H9 (cell line): ENCODE data around the gene MIB2. TPM values are rescaled to one million over a fixed set of nuclear protein-coding genes. Genes with fewer than 3 reads are reported as not detected.

Experiments
- DNase-seq: peaks from one replicate; pipeline ENCODE4 v3.0.0-alpha.2; 2017
- H2AFZ ChIP-seq: one replicate; pipeline ENCODE4 v1.6.1; 2013; ENCODE audit warnings: mild to moderate bottlenecking, low read length, control low read depth, moderate library complexity
- H2AK5ac ChIP-seq: 2 replicates; pipeline ENCODE4 v1.6.1; 2013; ENCODE audit warnings: low read length, control low read depth, mixed read lengths; ENCODE audit not compliant: insufficient read length
- H2BK120ac ChIP-seq: one replicate; pipeline ENCODE4 v1.6.1; 2013; ENCODE audit warnings: low read depth, mild to moderate bottlenecking, low read length, control low read depth, inconsistent platforms; ENCODE audit not compliant: poor library complexity, severe bottlenecking
- H2BK12ac ChIP-seq: 2 replicates; pipeline ENCODE4 v1.6.1; 2013; ENCODE audit warnings: low read length, control low read depth, mixed read lengths, low read depth; ENCODE audit not compliant: insufficient read length
- H2BK15ac ChIP-seq: 2 replicates; pipeline ENCODE4 v1.6.1; 2013; ENCODE audit warnings: low read depth, low read length, control low read depth
- H2BK20ac ChIP-seq: one replicate; pipeline ENCODE4 v1.6.1; 2013; ENCODE audit warnings: low read depth, mild to moderate bottlenecking, low read length, control low read depth, inconsistent platforms; ENCODE audit not compliant: poor library complexity, severe bottlenecking
- H2BK5ac ChIP-seq: 2 replicates; pipeline ENCODE4 v1.6.1; 2013; ENCODE audit warnings: low read length, control low read depth, mixed read lengths; ENCODE audit not compliant: insufficient read length
- H3K14ac ChIP-seq: 2 replicates; pipeline ENCODE4 v1.6.1; 2013; ENCODE audit warnings: low read length, control low read depth; ENCODE audit not compliant: insufficient read depth
- H3K18ac ChIP-seq: 2 replicates; pipeline ENCODE4 v1.6.1; 2013; ENCODE audit warnings: low read depth, mild to moderate bottlenecking, mixed read lengths, low read length, control low read depth; ENCODE audit not compliant: insufficient read length
- H3K23ac ChIP-seq: 2 replicates; pipeline ENCODE4 v1.6.1; 2013; ENCODE audit warnings: low read length, control low read depth, mixed read lengths, low read depth; ENCODE audit not compliant: insufficient read length
- H3K23me2 ChIP-seq: 2 replicates; pipeline ENCODE4 v1.6.1; 2013; ENCODE audit warnings: low read depth, mild to moderate bottlenecking, mixed read lengths, low read length, control low read depth; ENCODE audit not compliant: insufficient read length, poor library complexity, severe bottlenecking
- H3K27ac ChIP-seq: 2 replicates; pipeline ENCODE4 v1.5.1; 2013; ENCODE audit warnings: low read length, control low read depth, mixed read lengths, low read depth; ENCODE audit not compliant: insufficient read length
- H3K27me3 ChIP-seq: 2 replicates; pipeline ENCODE4 v1.6.1; 2013; ENCODE audit warnings: low read length, control low read depth, inconsistent platforms; ENCODE audit not compliant: insufficient read depth
- H3K4ac ChIP-seq: 2 replicates; pipeline ENCODE4 v1.6.1; 2013; ENCODE audit warnings: low read depth, mild to moderate bottlenecking, control low read depth, inconsistent platforms, low read length, moderate library complexity
- H3K4me1 ChIP-seq: 2 replicates; pipeline ENCODE4 v1.6.1; 2013; ENCODE audit warnings: low read length, control low read depth, inconsistent platforms; ENCODE audit not compliant: insufficient read depth
- H3K4me2 ChIP-seq: 2 replicates; pipeline ENCODE4 v1.6.1; 2013; ENCODE audit warnings: low read length, control low read depth, mixed read lengths; ENCODE audit not compliant: insufficient read length, insufficient read depth
- H3K56ac ChIP-seq: 2 replicates; pipeline ENCODE4 v1.6.1; 2013; ENCODE audit warnings: low read depth, mild to moderate bottlenecking, mixed read lengths, low read length, control low read depth; ENCODE audit not compliant: insufficient read length
- H3K79me1 ChIP-seq: 2 replicates; pipeline ENCODE4 v1.6.1; 2013; ENCODE audit warnings: low read depth, mild to moderate bottlenecking, moderate library complexity, low read length, control low read depth, inconsistent platforms; ENCODE audit not compliant: insufficient read depth, poor library complexity, severe bottlenecking
- H3K79me2 ChIP-seq: 2 replicates; pipeline ENCODE4 v1.6.1; 2013; ENCODE audit warnings: low read length, control low read depth, inconsistent platforms; ENCODE audit not compliant: insufficient read depth
- H3K9ac ChIP-seq: 2 replicates; pipeline ENCODE4 v1.6.1; 2013; ENCODE audit warnings: low read length, control low read depth, mixed read lengths; ENCODE audit not compliant: insufficient read length; ENCODE audit errors: extremely low read depth
- H3K9me3 ChIP-seq: one replicate; pipeline ENCODE4 v1.6.1; 2013; ENCODE audit warnings: low read depth, low read length, inconsistent platforms; ENCODE audit not compliant: control insufficient read depth
- H3T11ph ChIP-seq: one replicate; pipeline ENCODE4 v1.6.1; 2013; ENCODE audit warnings: mild to moderate bottlenecking, low read length, control low read depth, inconsistent platforms
- H4K20me1 ChIP-seq: one replicate; pipeline ENCODE4 v1.6.1; 2013; ENCODE audit not compliant: control insufficient read depth, insufficient read length, insufficient read depth
- H4K5ac ChIP-seq: 2 replicates; pipeline ENCODE4 v1.6.1; 2013; ENCODE audit warnings: low read depth, mild to moderate bottlenecking, mixed read lengths, low read length, control low read depth; ENCODE audit not compliant: insufficient read length
- H4K8ac ChIP-seq: replicated peaks from 2 replicates; pipeline ENCODE4 v1.6.1; 2013; ENCODE audit warnings: low read length, control low read depth, mixed read lengths, low read depth; ENCODE audit not compliant: insufficient read length
- H4K91ac ChIP-seq: 2 replicates; pipeline ENCODE4 v1.6.1; 2013; ENCODE audit warnings: low read depth, mild to moderate bottlenecking, moderate library complexity, mixed read lengths, low read length, control low read depth; ENCODE audit not compliant: insufficient read length
- H3K27ac Mint-ChIP-seq, 3 experiments: 2 replicates in 2 of 3; 3 replicates in 1 of 3; pipeline ENCODE4 v1.8.0; 2020 to 2021; ENCODE audit warnings: mixed read lengths in 3 of 3, mild to moderate bottlenecking in 1 of 3, moderate library complexity in 1 of 3
- H3K27me3 Mint-ChIP-seq: 2 replicates; pipeline ENCODE4 v1.8.0; 2021; ENCODE audit warnings: low read depth, mild to moderate bottlenecking, moderate library complexity, mixed read lengths
- H3K36me3 Mint-ChIP-seq, 3 experiments: 2 replicates in 2 of 3; 3 replicates in 1 of 3; pipeline ENCODE4 v1.8.0; 2020 to 2021; ENCODE audit warnings: low read depth in 3 of 3, mixed read lengths in 3 of 3; ENCODE audit not compliant: insufficient read depth in 1 of 3
- H3K4me1 Mint-ChIP-seq, 2 experiments: 2 replicates each; pipeline ENCODE4 v1.8.0; 2020; ENCODE audit warnings: mixed read lengths in 2 of 2
- H3K4me3 Mint-ChIP-seq, 2 experiments: 2 replicates in 1 of 2; 3 replicates in 1 of 2; pipeline ENCODE4 v1.8.0; 2020 to 2021; ENCODE audit warnings: mild to moderate bottlenecking in 2 of 2, mixed read lengths in 2 of 2, moderate library complexity in 1 of 2
- H3K9me3 Mint-ChIP-seq, 2 experiments: 2 replicates in 1 of 2; 3 replicates in 1 of 2; pipeline ENCODE4 v1.8.0; 2020; ENCODE audit warnings: mild to moderate bottlenecking in 2 of 2, mixed read lengths in 2 of 2, moderate library complexity in 1 of 2
- WGBS: extraction: QIAGEN DNeasy Blood & Tissue Kit; methylation state at CpG from one replicate; pipeline ENCODE4 v1.1.7; 2013; ENCODE audit warnings: missing lambda C conversion rate, low lambda C conversion rate, mixed read lengths; ENCODE audit not compliant: insufficient read length; ENCODE audit errors: extremely low coverage; 5-methylcytosine and 5-hydroxymethylcytosine counted together
- total RNA-seq: library from RNA; stranded (reverse); gene quantifications from 2 replicates; pipeline ENCODE4 v1.2.1, GENCODE V29; 2021
- TF ChIP-seq, protein P1 (sequence below): fragments of 200-600 bp; sonication (generic); conservative IDR thresholded peaks from 3 replicates; pipeline ENCODE4 v1.8.0; 2021; ENCODE audit warnings: antibody characterized with exemption, mild to moderate bottlenecking

The MIB2 gene
- total RNA-seq, 1 experiment from 2014 or later: 77.8 TPM

DNA sequence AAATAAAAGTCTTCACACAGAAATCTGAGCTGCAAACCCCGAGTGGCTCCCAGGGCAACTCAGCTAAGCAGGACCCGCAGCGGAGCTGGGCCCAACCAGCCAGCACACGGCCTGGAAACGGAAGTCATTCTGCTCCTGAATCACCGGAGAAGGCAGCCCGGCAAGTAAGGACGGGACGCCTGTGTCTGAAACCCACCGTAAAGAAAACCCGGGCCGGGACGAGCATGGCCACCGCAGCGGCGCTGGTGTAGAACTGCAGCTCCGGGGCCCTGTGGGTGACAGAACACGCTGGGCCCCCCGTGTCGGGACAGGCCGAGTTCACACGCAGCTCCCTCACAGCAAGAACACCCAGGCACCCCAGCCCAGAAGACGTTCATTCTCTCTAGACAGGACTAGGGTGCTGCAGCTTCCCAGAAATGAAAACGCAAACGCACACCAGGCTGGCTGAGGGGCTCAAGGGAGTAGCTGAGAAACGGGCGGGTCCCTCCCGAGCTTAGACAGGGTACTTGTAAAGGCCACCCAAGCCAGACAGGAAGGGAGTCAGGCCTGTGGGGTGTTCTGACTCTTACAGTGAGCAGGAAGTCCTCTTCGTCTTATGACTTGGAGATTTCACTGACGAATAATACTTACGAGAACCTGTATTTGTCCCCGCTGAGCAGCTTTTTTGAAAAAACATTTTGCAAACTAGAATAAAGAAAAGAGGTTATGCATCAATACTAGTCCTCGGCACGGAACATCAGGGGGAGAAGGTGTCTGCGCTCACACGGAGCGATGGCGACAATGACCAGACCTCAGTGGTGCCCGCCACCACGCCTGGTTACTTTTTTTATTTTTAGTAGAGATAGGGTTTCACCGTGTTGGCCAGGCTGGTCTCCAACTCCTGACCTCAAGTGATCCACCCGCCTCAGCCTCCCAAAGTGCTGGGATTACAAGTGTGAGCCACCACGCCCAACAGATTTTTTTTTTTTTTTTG is 54.5 kb downstream of the MIB2 start:
- no peak overlapping the region for H3T11ph ChIP-seq
- H3K36me3 Mint-ChIP-seq: peaks cover 10 to 51% (median 48%) of the 10 kb centered on the region in 3 experiments; a peak in 6 of 7 replicates
- H3K79me1 ChIP-seq: no peaks in the 10 kb centered on the region
- no peak overlapping the region for H3K56ac ChIP-seq
- H3K4me2 ChIP-seq: no peak overlapping the region
- no peak overlapping the region for H4K5ac ChIP-seq
- no peak overlapping the region for H2BK120ac ChIP-seq
- H4K91ac ChIP-seq: no peak overlapping the region
- no peak overlapping the region; a peak in 1 of 7 replicates for H3K27ac Mint-ChIP-seq
- no peaks in the 10 kb centered on the region for H4K20me1 ChIP-seq
- no peaks in the 10 kb centered on the region for H3K9me3 Mint-ChIP-seq
- H3K79me2 ChIP-seq: no peaks in the 10 kb centered on the region
- no peaks in the 10 kb centered on the region for H3K27me3 ChIP-seq
- no peak overlapping the region for H2AK5ac ChIP-seq
- H3K9me3 ChIP-seq: no peaks in the 10 kb centered on the region
- DNase-seq: no peak
- H3K4ac ChIP-seq: no peak overlapping the region
- H3K23ac ChIP-seq: no peak overlapping the region
- H3K4me1 Mint-ChIP-seq: no peaks in the 10 kb centered on the region
- H3K4me3 Mint-ChIP-seq: no peak overlapping the region
- H3K18ac ChIP-seq: no peak overlapping the region
- no peak overlapping the region for H2BK20ac ChIP-seq
- H2BK5ac ChIP-seq: no peak overlapping the region
- WGBS: no CpG with 5 or more reads among the region's 43 CpGs
- H4K8ac ChIP-seq: no peak overlapping the region
- H3K14ac ChIP-seq: no peak overlapping the region
- no peak overlapping the region for H3K27ac ChIP-seq
- no peak overlapping the region for H2BK15ac ChIP-seq
- H2BK12ac ChIP-seq: no peak overlapping the region
- no peaks in the 10 kb centered on the region for H3K23me2 ChIP-seq
- H3K4me1 ChIP-seq: no peaks in the 10 kb centered on the region
- H2AFZ ChIP-seq: no peak overlapping the region
- TF ChIP-seq, protein P1, sequence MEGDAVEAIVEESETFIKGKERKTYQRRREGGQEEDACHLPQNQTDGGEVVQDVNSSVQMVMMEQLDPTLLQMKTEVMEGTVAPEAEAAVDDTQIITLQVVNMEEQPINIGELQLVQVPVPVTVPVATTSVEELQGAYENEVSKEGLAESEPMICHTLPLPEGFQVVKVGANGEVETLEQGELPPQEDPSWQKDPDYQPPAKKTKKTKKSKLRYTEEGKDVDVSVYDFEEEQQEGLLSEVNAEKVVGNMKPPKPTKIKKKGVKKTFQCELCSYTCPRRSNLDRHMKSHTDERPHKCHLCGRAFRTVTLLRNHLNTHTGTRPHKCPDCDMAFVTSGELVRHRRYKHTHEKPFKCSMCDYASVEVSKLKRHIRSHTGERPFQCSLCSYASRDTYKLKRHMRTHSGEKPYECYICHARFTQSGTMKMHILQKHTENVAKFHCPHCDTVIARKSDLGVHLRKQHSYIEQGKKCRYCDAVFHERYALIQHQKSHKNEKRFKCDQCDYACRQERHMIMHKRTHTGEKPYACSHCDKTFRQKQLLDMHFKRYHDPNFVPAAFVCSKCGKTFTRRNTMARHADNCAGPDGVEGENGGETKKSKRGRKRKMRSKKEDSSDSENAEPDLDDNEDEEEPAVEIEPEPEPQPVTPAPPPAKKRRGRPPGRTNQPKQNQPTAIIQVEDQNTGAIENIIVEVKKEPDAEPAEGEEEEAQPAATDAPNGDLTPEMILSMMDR: no peak
- no peaks in the 10 kb centered on the region for H3K27me3 Mint-ChIP-seq
- H3K9ac ChIP-seq: no peak overlapping the region
